GM21447 (cell line): ENCODE measurements around the gene AMZ2.
"Not testable (repeated sequence)": the region's sequence is repeated elsewhere in the genome, so short reads cannot be mapped to it uniquely, and the experiment has no call there.

Source experiments
- ATAC-seq: cut with Tn5 transposase; IDR thresholded peaks from one replicate; pipeline ENCODE4 v1.9.1; 2021; ENCODE audit not compliant: unreplicated experiment

Gene AMZ2, protein sequence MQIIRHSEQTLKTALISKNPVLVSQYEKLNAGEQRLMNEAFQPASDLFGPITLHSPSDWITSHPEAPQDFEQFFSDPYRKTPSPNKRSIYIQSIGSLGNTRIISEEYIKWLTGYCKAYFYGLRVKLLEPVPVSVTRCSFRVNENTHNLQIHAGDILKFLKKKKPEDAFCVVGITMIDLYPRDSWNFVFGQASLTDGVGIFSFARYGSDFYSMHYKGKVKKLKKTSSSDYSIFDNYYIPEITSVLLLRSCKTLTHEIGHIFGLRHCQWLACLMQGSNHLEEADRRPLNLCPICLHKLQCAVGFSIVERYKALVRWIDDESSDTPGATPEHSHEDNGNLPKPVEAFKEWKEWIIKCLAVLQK

DNA sequence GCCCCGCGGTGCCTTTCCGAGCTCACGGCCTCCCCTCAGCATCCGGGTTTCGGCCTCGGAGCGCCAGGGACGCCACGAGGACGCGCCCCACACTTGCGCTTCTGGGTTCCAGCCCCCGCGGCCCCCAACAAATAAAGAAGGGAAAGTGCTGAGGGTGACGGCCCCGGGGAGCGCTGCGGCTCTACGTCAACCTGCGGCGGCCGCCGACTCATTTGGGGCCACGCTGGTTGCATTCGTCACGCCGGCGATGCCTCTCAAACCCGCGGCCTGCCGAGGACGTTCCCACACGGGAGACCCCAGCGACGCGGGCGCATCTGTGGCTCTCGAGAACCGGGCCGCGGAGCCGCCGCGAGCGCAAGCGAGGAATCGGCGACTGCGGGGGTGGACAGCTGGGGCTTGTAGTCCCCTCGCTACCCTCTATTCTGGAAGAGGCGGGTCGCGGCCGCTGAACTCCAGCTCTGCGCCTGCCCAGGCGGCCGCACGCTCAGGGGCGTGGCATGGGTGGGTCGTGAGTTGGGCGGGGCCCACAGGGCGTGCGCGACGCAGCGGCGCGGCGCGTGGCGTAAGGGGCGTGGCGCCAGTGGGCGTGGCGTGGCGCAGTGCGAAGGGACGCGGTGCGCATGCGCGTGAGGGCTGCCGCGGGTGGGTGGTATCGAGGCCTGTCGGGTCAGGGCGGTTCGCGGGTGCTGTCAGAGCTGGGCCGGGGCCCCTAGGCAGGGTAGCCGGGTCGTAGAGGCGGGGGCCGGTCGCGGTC, at the start of gene AMZ2:
AMZ2 (plus strand) TSS at position 599 of the 754 bp plus-strand sequence. CDS start 2,145 bp downstream, outside the sequence.
- ATAC-seq = peak; percentile 82

DNA sequence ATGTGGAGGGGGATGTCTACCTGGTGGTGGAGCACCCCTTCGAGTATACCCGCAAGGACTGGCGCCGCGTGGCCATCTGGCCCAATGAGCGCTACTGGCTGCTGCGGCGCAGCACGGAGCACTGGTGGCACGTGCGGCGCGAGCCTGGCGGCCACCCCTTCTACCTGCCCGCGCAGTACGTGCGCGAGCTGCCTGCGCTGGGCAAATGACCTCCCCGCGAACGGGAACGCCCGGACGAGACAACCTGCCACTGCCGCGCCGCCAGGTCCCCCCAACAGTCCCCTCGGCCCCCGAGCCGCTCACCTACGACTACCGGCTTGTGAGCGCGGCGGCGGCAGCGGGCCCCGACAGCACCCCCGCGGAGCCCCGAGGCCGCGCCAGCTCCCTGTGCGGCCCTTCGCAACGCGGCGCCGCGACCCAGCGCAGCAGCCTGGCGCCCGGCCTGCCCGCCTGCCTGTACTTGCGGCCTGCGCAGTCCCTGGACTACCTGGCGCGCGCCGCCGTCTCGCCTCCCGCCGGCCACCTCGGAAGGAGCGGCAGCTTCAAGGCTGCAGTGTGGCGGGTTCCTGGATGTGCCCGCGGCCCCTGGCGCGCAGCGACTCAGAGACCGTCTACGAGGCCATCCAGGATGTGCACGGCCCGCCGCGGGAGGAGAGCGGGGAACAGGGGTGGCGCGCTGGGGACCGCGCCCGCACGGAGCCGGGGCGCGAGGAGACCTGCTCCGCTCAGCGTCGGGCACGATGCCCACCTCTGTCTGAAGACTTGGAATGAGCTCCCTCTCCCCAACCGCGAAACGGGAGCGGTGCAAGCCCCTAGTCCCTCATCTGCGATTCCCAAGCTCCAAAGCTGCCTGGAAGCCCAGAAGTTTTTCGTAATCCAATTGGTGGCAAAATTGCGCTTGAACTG, 48.7 kb upstream of the AMZ2 start:
- no peak for ATAC-seq

DNA sequence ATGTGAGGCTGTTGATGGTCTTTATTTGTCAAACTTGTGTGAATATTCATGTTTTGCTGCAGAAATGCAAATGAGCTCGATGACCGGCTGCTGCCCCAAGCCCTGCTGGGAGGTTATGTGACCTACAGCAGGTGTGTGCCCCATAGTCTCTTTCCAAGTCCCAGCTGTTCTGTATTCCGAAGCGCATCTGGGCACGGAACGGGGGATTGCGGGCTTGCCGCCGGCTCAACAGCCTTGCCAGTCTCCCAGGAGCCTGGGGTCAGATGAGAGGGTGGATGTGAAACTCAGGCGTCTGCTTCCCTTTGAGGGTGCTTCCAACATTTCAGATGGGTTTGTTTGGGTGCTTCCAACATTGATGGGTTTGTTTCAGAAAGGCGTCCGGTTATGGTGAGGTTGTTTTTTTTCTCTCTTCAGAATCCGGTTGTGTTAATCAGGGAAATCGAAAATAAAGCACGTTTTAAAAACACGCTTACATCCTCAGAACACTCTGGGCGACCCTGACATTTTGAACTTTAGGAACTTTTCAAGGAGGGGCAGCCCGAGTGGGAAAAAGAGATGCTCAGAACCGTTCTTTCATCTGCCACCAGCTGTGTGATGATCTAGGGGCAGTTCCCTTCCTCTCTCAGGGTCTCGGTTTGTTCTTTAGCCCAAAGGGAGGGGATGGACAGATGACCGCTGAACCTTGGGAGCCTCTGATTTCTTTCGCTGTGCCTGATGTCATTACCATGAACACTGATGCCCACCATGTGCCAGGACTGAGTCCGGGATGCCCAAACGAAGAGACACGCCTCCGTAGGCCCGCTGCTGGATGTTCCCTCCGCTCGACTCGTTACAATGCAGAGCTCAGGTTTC, 47.8 kb upstream of the AMZ2 start:
- no peak for ATAC-seq

DNA sequence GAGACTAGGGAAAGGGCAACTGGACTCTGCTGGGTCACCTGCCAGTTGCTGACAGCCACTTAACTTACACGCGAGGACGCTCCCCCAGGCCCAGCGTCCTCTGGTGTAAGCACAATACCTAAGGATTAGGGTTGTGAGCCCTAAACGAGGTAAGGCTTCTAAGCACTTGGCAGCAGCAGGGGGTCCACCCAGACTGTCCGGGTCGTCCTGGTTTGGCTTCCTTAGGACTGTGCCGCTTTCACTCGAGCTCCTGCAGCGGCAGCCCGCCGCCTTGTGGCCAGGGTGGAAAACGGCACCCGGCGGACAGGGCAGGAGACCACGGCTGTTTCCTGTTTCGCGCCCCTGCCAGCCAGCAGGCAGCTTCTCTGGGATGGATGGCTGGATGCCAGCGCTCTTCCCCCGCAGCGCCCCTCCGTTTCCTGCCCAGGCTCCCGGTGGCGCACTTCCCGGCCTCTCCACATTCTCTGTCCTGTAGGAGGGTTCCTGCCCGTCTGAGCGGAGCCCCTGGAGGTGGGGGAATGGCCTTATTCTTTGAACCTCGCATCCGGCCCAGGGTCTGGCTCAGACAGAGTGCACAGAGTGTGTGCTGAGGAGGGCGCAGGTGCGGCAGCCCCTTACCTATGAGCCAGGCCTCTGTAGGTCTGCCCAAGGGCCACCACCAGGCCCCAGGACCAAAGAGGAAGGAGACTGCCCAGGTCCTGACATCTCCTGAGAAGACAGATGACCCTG, 47.0 kb upstream of the AMZ2 start:
- ATAC-seq = no peak

DNA sequence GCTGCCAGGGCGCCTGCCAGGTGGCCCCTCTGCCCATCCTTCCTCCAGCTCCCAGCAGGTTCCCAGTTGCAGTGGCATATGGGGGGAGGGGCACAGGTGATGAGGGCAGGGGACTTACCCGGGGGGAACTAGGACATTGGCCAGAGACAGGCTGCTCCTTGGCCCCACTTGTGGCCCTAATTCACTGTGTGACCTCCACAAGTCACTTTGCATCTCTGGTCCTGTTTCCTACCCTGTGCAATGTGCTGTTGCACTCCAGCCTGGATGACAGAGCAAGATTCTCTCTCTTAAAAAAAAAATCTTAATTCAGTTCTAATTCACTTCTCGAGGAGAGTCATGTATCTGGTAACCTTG, 46.4 kb upstream of the AMZ2 start:
- not testable (repeated sequence) for ATAC-seq

DNA sequence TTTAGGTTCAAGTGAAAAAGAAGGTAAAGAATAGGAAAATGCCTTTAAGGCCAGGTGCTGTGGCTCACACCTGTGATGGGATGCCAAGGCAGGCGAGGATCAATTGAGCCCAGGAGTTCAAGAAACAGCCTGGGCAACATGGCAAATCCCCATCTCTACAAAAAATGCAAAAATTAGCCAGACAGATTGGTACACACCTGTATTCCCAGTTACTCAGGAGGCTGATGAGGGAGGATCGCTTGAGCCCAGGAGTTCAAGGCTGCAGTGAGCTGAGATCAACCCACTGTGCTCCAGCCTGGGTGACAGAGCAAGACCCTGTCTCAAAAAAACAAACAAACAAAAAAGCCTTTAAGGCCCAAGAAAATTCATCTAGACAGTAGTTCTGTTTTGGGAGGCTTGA, 45.5 kb upstream of the AMZ2 start:
- not testable (repeated sequence) for ATAC-seq

DNA sequence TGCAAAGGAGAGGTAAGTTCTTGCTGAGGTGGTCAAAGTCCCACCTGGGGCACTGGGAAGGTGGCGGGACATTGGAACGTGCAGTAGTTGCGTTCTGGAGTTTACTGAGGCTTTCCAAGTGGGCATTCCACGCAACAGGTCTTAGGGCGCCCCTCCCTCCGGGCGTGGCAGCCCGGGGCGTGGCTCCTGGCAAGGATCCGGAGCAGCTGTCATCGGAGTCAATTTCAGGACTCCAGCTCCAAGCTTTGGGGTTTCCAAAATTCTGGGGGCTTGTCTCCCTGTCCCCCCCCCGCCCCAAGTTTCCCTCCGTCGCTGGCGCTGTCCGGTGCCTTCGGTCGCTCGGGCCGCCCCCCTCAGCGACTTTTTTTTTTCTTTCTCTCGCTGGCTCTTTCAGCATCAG, 43.1 kb upstream of the AMZ2 start:
- ATAC-seq = no peak

DNA sequence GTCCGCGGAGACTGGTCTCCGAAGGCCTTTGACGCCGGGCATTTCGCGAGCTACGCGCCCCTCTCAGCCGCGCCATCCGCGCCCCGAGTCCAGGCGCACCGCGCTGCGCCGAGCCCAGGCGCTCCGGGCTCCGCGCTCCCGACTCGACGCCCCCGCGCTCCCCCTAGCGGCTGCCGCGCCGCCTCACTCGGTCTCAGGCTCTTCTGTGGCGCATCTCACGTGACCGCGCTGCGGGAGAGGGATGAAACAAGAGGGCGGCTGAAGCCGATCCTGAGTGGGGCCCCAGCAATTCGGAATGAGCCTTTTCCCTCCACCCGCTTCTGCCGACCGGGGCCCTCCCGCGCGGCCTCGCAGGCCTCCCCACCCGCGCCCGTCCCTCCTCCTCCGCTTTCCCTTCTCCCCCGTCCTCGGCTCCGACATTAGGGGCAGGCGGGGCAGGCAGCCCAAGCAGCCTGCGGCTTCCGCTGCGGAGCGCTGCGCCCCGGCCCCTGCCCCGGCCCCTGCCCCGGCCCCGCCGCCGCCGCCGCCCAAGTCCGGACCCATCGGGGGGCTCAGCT, 42.5 kb upstream of the AMZ2 start:
- peak; percentile 82 for ATAC-seq

DNA sequence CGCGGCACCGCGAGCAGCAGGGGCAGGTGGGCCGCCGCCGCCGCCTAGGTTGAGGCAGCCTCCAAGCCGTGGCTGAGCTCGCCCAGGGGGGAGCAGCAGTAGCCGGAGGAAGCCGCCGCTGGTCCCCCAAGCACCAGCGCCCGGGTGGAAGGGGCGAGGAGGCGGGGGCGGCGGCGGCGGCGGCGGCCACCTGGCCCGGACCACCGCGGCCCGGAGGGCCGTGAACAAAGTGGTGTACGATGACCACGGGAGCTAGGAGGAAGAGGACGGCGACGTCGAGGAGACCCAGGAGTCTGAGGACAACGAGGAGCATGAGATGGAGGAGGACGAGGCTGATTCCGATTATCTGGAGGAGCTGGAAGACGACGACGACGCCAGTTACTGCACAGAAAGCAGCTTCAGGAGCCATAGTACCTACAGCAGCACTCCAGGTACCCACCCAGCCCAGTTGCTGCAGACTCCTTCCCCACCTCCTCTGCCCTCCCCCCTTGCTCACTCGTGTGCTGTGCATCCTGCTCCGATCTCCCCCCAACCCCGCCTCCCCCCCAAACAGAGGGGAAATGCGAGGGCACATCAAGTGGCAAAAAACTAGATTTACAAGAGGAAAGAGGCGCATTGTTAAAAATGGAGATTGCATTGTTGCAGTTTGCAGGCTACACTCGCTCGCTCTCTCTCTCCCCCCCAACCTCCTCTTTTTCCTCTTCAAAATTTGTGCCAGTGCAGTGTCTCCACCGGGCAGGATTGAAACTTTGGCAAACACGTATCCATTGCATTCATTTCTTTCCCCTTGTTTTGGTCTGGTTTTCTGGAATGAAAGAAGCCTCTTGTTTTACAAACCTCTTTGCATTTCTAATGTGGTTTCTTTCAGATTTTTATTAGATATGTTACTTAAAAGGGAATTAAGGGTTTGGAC, 41.8 kb upstream of the AMZ2 start:
- ATAC-seq = peak; percentile 39

DNA sequence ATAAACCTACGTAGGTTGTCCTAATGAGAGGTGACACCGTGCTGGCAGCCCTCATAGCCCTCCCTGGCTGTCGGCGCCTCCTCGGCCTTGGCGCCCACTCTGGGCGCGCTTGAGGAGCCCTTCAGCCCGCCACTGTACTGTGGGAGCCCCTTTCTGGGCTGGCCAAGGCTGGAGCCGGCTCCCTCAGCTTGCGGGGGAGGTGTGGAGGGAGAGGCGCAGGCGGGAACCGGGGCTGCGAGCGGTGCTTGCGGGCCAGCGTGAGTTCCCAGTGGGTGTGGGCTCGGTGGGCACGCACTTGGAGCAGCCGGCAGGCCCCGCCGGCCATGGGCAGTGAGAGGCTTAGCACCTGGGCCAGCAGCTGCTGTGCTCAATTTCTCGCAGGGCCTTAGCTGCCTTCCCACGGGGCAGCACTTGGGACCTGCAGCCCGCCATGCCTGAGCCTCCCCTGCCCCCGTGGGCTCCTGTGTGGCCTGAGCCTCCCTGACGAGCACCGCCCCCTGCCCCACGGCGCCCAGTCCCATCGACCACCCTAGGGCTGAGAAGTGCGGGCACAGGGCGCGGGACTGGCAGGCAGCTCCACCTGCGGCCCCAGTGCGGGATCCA, 40.1 kb upstream of the AMZ2 start:
- ATAC-seq = no peak

DNA sequence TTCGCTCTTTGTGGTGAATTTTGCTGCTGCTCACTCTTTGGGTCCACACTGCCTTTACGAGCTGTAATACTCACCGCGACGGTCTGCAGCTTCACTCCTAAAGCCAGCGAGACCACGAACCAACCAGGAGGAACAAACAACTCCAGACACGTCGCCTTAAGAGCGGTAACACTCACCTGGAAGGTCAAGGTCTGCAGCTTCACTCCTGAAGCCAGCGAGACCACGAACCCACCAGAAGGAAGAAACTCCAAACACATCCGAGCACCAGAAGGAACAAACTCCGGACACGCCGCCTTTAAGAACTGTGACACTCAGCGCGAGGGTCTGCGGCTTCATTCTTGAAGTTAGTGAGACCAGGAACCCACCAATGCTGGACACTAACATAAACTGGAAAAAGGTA, 39.2 kb upstream of the AMZ2 start:
- not testable (repeated sequence) for ATAC-seq

DNA sequence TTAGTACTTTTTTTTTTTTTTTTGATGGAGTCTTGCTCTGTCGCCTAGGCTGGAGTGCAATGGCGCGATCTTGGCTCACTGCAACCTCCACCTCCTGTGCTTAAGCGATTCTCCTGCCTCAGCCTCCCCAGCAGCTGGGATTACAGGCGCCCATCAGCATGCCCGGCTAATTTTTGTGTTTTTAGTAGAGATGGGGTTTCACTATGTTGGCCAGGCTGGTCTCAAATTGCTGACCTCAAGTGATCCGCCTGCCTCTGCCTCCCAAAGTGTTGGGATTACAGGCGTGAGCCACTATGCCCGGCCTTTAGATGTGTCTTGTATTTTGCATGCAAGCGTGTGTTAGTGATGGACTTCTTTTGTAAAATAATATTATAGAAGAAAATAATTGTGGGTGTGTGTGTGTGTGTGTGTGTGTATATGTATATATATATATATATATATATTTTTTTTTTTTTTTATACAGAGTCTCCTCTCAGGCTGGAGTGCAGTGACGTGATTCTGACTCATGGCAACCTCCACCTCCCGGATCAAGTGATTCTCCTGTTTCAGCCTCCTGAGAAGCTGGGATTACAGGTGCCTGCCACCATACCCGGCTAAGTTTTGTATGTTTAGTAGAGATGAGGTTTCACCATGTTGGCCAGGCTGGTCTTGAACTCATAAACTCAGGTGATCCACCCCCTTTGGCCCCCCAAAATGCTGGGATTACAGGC, 38.5 kb upstream of the AMZ2 start:
- ATAC-seq = not testable (repeated sequence)

DNA sequence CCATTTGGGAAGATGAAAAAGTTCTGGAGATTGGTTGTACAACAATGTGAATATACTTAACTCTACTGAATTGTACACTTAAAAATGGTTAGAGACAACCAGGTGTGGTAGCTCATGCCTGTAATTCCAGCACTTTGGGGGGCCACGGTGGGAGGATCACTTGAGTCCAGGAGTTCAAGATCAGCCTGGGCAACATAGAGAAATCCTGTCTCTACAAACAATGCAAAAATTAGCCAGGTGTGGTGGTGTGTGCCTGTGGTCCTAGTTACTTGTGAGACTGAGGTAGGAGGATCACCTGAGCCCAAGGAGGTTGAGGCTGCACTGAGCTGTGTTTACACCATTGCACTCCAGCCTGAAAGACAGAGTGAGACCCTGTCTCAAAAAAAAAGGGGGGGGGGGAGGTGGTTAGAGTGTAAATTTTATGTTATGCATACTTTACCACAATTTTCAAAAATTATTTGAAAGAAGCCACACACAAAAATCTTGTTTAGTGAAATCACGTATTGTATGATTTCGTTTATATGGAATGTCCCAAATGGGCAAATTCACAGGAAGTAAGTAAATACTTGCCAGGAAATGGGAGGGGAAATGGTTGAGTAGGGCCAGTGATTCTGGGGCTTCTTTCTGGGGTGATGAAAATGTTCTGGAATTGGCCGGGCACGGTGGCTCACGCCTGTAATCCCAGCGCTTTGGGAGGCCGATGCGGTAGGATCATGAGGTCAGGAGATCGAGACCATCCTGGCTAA, 37.1 kb upstream of the AMZ2 start:
- no peak for ATAC-seq

DNA sequence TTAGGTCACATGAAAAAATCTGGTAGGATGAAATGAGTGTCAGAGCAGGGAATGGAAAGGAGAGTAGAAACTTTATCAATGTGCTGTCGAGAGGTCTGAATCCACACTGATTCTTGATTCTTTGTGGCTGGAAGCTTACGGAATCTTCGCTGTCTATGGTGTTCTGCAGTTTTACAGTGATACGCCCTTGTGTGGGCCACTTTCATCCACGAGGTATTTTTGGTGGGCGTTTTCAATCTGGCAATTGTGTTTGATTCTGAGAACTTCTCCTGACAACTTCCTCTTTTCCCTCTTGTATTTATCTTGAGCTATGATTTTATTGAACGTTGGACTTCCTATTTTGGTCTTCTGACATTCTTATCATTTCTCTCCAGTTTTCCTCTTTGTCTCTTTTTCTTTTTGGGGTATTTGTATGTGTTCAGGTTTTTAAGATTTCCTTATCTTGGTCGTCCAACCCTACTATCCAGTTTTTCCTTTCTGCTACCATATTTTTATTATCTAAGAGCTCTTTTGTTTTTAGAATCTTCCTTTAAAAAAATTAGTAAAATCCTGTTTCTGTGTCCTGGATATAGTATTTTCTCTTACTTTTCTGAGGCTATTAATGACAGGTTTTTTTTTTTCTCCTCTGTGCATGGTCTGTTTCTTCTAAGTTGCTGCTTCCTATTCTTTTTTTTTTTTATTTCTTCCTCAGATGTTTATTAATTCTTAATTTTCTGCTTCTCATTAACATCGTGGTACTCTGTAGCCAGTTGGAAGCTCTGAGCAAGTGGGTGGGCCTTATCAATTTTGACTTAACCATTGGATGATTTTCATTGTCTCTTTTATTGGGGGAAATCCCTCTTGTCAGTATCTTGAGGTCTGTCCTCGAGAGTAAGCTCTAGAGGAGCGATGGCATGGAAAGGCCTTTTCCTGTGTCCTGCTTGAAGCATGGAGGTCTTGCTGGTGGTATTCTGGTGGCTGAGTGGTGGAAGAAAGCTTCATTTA, 34.1 kb upstream of the AMZ2 start:
- not testable (repeated sequence) for ATAC-seq

DNA sequence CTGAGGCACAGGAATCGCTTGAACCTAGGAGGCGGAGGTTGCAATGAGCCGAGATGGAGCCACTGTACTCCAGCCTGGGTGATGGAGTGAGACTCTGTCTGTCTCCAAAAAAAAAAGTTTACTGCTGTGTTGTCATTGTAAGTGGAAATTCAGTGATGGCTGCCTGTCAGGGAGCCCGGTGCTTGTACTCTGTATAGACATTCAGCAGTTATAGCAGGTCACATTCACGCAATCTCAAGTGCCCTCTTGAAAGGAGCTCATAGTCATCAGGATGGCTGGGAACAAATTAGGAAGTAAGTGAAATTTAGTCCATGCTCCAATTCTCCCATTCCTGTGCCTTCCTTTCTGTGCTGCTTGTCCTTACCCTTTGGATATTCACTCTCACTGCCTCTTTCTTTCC, 32.4 kb upstream of the AMZ2 start:
- ATAC-seq = not testable (repeated sequence)

DNA sequence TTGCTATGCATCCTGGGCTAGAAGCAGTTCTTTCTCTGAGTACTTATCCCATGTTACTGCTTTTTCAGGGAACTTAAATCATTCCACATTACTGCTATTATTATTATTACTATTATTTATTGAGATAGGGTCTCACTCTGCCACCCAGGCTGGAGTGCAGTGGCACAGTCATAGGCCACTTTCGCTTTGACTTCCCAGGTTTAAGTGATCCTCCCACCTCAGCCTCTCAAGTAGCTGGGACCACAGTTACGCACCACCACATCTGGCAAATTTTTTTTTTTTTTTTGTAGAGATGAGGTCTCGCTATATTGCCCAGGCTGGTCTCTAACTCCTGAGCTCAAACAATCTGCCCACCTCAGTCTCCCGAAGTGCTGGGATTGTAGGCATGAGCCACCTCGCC, 28.4 kb upstream of the AMZ2 start:
- not testable (repeated sequence) for ATAC-seq
